K562 (cell line): ENCODE measurements around the gene NPEPL1.

Experiments used
- NR2C2 ChIP-seq, 2 experiments: fragments of 200-800 bp in 1 of 2; sonication (Bioruptor generic) in 1 of 2; sonication (generic) in 1 of 2; formaldehyde crosslinking in 1 of 2; IDR thresholded peaks; 2 replicates each; pipeline versions ENCODE4 v1.6.1 to v1.8.0; 2016 to 2022; ENCODE audit warnings: mild to moderate bottlenecking in 1 of 2, missing compliant biosample characterization in 1 of 2, missing genetic modification characterization in 1 of 2, missing genetic modification reagents in 1 of 2
- TAF1 ChIP-seq: IDR thresholded peaks from 2 replicates; pipeline ENCODE4 v1.6.1; 2011; ENCODE audit warnings: mild to moderate bottlenecking, low read length, moderate library complexity; ENCODE audit not compliant: insufficient read depth, control insufficient read depth, severe bottlenecking; ENCODE audit errors: extremely low read depth
- TFAM ChIP-seq: fragments of 250-450 bp; sonication (Bioruptor Pico); conservative IDR thresholded peaks from 2 replicates; pipeline ENCODE4 v1.5.0; 2021; ENCODE audit warnings: mild to moderate bottlenecking, moderate library complexity
- ZNF75A ChIP-seq: fragments of 450-650 bp; formaldehyde crosslinking; IDR thresholded peaks from 2 replicates; pipeline ENCODE4 v1.4.0; 2020; ENCODE audit warnings: mild to moderate bottlenecking

GRCh38 chr20:58715801-58716475 lies 23.3 kb downstream of the NPEPL1 start:
- TF ChIP-seq NR2C2 (CRISPR knock-in tag; IDR thresholded peaks at IDR 0.05) (no peak), NR2C2 (tag; IDR thresholded peaks at IDR 0.05) (no peak), TFAM (CRISPR knock-in tag) (no peak), ZNF75A (no peak), TAF1 (no peak)
